WTC11 (cell line): ENCODE data around the gene SPEM1. TPM values are rescaled to one million over a fixed set of nuclear protein-coding genes. Genes with fewer than 3 reads are reported as not detected.

ENCODE experiments used
- CREM ChIP-seq: sonication (generic); formaldehyde crosslinking; IDR thresholded peaks from 2 replicates; pipeline ENCODE4 v1.8.1; 2022; ENCODE audit warnings: mild to moderate bottlenecking, missing genetic modification reagents, moderate library complexity
- ETV6 ChIP-seq: sonication (generic); formaldehyde crosslinking; IDR thresholded peaks from 2 replicates; pipeline ENCODE4 v1.8.1; 2022; ENCODE audit warnings: mild to moderate bottlenecking, missing genetic modification reagents
- FOXK1 ChIP-seq: sonication (generic); formaldehyde crosslinking; IDR thresholded peaks from 2 replicates; pipeline ENCODE4 v1.8.0; 2022; ENCODE audit warnings: mild to moderate bottlenecking, moderate library complexity, missing genetic modification reagents
- FOXP1 ChIP-seq: sonication (generic); formaldehyde crosslinking; IDR thresholded peaks from 2 replicates; pipeline ENCODE4 v1.8.0; 2022; ENCODE audit warnings: missing genetic modification reagents, mild to moderate bottlenecking, moderate library complexity, borderline replicate concordance
- GRHL2 ChIP-seq: fragments of 250-450 bp; sonication (Bioruptor Pico); IDR thresholded peaks from 2 replicates; pipeline ENCODE4 v1.8.0; 2022; ENCODE audit warnings: mild to moderate bottlenecking, moderate library complexity; ENCODE audit not compliant: insufficient replicate concordance, severe bottlenecking
- MXD4 ChIP-seq: fragments of 250-450 bp; sonication (Bioruptor Pico); IDR thresholded peaks from 2 replicates; pipeline ENCODE4 v1.8.0; 2021; ENCODE audit warnings: mild to moderate bottlenecking, moderate library complexity, borderline replicate concordance
- MYBL2 ChIP-seq: sonication (generic); formaldehyde crosslinking; IDR thresholded peaks from 2 replicates; pipeline ENCODE4 v1.8.1; 2023; ENCODE audit warnings: mild to moderate bottlenecking, moderate library complexity, missing genetic modification reagents
- NFYB ChIP-seq: sonication (generic); formaldehyde crosslinking; conservative IDR thresholded peaks from 2 replicates; pipeline ENCODE4 v1.8.0; 2022; ENCODE audit warnings: low read depth, missing genetic modification reagents
- TCF7 ChIP-seq: sonication (generic); formaldehyde crosslinking; IDR thresholded peaks from 2 replicates; pipeline ENCODE4 v1.8.0; 2022; ENCODE audit warnings: mild to moderate bottlenecking, low read depth, missing genetic modification reagents, moderate library complexity
- TEAD1 ChIP-seq: sonication (generic); formaldehyde crosslinking; IDR thresholded peaks from 2 replicates; pipeline ENCODE4 v1.8.0; 2022; ENCODE audit warnings: mild to moderate bottlenecking, missing genetic modification reagents
- ZBTB21 ChIP-seq: sonication (generic); formaldehyde crosslinking; IDR thresholded peaks from 2 replicates; pipeline ENCODE4 v1.8.1; 2023; ENCODE audit warnings: mild to moderate bottlenecking, missing genetic modification reagents, borderline replicate concordance
- ZNF138 ChIP-seq: sonication (generic); formaldehyde crosslinking; conservative IDR thresholded peaks from 2 replicates; pipeline ENCODE4 v1.8.1; 2022; ENCODE audit warnings: mild to moderate bottlenecking, moderate library complexity, missing genetic modification reagents
- ZNF219 ChIP-seq: sonication (generic); formaldehyde crosslinking; IDR thresholded peaks from 2 replicates; pipeline ENCODE4 v1.8.0; 2023; ENCODE audit warnings: missing genetic modification reagents, mild to moderate bottlenecking, borderline replicate concordance
- total RNA-seq: library from RNA; stranded (reverse); gene quantifications from 3 replicates; pipeline ENCODE4 v1.2.3, GENCODE V29; 2021
- TF ChIP-seq, protein P1 (sequence below): fragments of 250-450 bp; sonication (Bioruptor Pico); IDR thresholded peaks from 2 replicates; pipeline ENCODE4 v1.9.0; 2021; ENCODE audit warnings: mild to moderate bottlenecking, borderline replicate concordance
- TF ChIP-seq, protein P2 (sequence below): sonication (generic); formaldehyde crosslinking; IDR thresholded peaks from 2 replicates; pipeline ENCODE4 v1.8.1; 2023; ENCODE audit warnings: mild to moderate bottlenecking, missing genetic modification reagents, moderate library complexity
- TF ChIP-seq, protein P3 (sequence below): sonication (generic); formaldehyde crosslinking; IDR thresholded peaks from 2 replicates; pipeline ENCODE4 v1.8.1; 2022; ENCODE audit warnings: mild to moderate bottlenecking, moderate library complexity, missing genetic modification reagents
- TF ChIP-seq, protein P4 (sequence below): sonication (generic); formaldehyde crosslinking; IDR thresholded peaks from 2 replicates; pipeline ENCODE4 v1.8.0; 2022; ENCODE audit warnings: mild to moderate bottlenecking, missing genetic modification reagents
- TF ChIP-seq, protein P5 (sequence below): sonication (generic); formaldehyde crosslinking; IDR thresholded peaks from 2 replicates; pipeline ENCODE4 v1.8.1; 2023; ENCODE audit warnings: mild to moderate bottlenecking, missing genetic modification reagents
- TF ChIP-seq, protein P6 (sequence below): fragments of 250-450 bp; sonication (Bioruptor Pico); IDR thresholded peaks from 2 replicates; pipeline ENCODE4 v1.9.0; 2021; ENCODE audit warnings: mild to moderate bottlenecking
- TF ChIP-seq, protein P7 (sequence below): sonication (generic); formaldehyde crosslinking; IDR thresholded peaks from 2 replicates; pipeline ENCODE4 v1.8.1; 2023; ENCODE audit warnings: mild to moderate bottlenecking, moderate library complexity, missing genetic modification reagents
- TF ChIP-seq, protein P8 (sequence below): fragments of 250-450 bp; sonication (Bioruptor Pico); IDR thresholded peaks from 2 replicates; pipeline ENCODE4 v1.8.0; 2021; ENCODE audit warnings: mild to moderate bottlenecking
- TF ChIP-seq, protein P9 (sequence below): sonication (generic); formaldehyde crosslinking; IDR thresholded peaks from 2 replicates; pipeline ENCODE4 v1.8.0; 2022; ENCODE audit warnings: mild to moderate bottlenecking, missing genetic modification reagents

SPEM1 gene
- total RNA-seq, 1 experiment from 2014 or later: 0.35 TPM

DNA sequence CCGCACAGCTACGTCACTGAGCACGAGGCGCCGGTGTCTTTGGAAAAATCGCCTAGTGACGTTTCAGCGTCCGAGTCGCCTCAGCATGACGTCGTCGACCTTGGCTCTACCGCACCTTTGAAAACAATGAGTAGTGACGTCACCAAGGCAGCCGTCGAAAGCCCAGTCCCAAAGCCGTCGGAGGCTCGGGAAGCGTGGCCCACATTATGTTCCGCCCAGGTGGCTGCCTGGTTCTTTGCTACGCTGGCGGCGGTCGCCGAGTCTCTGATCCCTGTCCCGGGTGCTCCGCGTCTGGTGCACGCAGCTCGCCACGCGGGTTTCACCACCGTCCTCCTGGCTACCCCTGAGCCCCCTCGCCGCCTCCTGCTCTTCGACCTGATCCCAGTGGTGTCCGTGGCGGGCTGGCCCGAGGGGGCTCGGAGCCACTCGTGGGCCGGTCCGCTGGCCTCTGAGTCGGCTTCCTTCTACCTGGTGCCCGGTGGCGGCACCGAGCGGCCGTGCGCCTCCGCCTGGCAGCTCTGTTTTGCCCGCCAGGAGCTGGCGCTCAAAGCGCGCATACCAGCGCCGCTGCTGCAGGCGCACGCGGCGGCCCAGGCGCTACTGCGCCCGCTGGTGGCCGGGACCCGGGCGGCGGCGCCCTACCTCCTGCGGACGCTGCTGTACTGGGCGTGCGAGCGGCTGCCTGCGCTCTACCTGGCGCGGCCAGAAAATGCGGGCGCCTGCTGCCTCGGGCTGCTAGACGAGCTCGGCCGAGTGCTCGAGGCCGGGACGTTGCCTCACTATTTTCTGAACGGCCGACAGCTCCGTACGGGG is 16.6 kb downstream of the SPEM1 start (continued):
- TF ChIP-seq, protein P1, sequence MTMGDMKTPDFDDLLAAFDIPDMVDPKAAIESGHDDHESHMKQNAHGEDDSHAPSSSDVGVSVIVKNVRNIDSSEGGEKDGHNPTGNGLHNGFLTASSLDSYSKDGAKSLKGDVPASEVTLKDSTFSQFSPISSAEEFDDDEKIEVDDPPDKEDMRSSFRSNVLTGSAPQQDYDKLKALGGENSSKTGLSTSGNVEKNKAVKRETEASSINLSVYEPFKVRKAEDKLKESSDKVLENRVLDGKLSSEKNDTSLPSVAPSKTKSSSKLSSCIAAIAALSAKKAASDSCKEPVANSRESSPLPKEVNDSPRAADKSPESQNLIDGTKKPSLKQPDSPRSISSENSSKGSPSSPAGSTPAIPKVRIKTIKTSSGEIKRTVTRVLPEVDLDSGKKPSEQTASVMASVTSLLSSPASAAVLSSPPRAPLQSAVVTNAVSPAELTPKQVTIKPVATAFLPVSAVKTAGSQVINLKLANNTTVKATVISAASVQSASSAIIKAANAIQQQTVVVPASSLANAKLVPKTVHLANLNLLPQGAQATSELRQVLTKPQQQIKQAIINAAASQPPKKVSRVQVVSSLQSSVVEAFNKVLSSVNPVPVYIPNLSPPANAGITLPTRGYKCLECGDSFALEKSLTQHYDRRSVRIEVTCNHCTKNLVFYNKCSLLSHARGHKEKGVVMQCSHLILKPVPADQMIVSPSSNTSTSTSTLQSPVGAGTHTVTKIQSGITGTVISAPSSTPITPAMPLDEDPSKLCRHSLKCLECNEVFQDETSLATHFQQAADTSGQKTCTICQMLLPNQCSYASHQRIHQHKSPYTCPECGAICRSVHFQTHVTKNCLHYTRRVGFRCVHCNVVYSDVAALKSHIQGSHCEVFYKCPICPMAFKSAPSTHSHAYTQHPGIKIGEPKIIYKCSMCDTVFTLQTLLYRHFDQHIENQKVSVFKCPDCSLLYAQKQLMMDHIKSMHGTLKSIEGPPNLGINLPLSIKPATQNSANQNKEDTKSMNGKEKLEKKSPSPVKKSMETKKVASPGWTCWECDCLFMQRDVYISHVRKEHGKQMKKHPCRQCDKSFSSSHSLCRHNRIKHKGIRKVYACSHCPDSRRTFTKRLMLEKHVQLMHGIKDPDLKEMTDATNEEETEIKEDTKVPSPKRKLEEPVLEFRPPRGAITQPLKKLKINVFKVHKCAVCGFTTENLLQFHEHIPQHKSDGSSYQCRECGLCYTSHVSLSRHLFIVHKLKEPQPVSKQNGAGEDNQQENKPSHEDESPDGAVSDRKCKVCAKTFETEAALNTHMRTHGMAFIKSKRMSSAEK (CRISPR knock-in tag): no peak
- no peak; the same call in 1 of the 2 replicates for TF ChIP-seq NFYB (CRISPR knock-in tag)
- TF ChIP-seq, protein P2, sequence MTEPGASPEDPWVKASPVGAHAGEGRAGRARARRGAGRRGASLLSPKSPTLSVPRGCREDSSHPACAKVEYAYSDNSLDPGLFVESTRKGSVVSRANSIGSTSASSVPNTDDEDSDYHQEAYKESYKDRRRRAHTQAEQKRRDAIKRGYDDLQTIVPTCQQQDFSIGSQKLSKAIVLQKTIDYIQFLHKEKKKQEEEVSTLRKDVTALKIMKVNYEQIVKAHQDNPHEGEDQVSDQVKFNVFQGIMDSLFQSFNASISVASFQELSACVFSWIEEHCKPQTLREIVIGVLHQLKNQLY: 0 out of 2 replicates have a peak, but pooled peaks have one; percentile 64
- TF ChIP-seq ZBTB21: peak; percentile 99
- TF ChIP-seq, protein P3, sequence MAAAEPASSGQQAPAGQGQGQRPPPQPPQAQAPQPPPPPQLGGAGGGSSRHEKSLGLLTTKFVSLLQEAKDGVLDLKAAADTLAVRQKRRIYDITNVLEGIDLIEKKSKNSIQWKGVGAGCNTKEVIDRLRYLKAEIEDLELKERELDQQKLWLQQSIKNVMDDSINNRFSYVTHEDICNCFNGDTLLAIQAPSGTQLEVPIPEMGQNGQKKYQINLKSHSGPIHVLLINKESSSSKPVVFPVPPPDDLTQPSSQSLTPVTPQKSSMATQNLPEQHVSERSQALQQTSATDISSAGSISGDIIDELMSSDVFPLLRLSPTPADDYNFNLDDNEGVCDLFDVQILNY (CRISPR knock-in tag): peak; percentile 84
- TF ChIP-seq TCF7 (CRISPR knock-in tag): no peak
- TF ChIP-seq ZNF138 (CRISPR knock-in tag): peak; percentile 31; the same call in 1 of the 2 replicates
- peak; percentile 75; the same call in 1 of the 2 replicates for TF ChIP-seq CREM (CRISPR knock-in tag)
- TF ChIP-seq FOXK1 (CRISPR knock-in tag): peak; percentile 74; the same call in 1 of the 2 replicates
- TF ChIP-seq, protein P4, sequence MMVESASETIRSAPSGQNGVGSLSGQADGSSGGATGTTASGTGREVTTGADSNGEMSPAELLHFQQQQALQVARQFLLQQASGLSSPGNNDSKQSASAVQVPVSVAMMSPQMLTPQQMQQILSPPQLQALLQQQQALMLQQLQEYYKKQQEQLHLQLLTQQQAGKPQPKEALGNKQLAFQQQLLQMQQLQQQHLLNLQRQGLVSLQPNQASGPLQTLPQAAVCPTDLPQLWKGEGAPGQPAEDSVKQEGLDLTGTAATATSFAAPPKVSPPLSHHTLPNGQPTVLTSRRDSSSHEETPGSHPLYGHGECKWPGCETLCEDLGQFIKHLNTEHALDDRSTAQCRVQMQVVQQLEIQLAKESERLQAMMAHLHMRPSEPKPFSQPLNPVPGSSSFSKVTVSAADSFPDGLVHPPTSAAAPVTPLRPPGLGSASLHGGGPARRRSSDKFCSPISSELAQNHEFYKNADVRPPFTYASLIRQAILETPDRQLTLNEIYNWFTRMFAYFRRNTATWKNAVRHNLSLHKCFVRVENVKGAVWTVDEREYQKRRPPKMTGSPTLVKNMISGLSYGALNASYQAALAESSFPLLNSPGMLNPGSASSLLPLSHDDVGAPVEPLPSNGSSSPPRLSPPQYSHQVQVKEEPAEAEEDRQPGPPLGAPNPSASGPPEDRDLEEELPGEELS (CRISPR knock-in tag): peak; percentile 77
- TF ChIP-seq, protein P5, sequence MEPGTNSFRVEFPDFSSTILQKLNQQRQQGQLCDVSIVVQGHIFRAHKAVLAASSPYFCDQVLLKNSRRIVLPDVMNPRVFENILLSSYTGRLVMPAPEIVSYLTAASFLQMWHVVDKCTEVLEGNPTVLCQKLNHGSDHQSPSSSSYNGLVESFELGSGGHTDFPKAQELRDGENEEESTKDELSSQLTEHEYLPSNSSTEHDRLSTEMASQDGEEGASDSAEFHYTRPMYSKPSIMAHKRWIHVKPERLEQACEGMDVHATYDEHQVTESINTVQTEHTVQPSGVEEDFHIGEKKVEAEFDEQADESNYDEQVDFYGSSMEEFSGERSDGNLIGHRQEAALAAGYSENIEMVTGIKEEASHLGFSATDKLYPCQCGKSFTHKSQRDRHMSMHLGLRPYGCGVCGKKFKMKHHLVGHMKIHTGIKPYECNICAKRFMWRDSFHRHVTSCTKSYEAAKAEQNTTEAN: no peak
- TF ChIP-seq MXD4 (CRISPR knock-in tag): no peak
- TF ChIP-seq GRHL2: no peak
- TF ChIP-seq FOXP1 (CRISPR knock-in tag): peak; percentile 77; the same call in 1 of the 2 replicates
- TF ChIP-seq, protein P6, sequence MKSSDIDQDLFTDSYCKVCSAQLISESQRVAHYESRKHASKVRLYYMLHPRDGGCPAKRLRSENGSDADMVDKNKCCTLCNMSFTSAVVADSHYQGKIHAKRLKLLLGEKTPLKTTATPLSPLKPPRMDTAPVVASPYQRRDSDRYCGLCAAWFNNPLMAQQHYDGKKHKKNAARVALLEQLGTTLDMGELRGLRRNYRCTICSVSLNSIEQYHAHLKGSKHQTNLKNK (CRISPR knock-in tag): no peak
- TF ChIP-seq MYBL2 (CRISPR knock-in tag): peak; percentile 89; the same call in 1 of the 2 replicates
- TF ChIP-seq, protein P7, sequence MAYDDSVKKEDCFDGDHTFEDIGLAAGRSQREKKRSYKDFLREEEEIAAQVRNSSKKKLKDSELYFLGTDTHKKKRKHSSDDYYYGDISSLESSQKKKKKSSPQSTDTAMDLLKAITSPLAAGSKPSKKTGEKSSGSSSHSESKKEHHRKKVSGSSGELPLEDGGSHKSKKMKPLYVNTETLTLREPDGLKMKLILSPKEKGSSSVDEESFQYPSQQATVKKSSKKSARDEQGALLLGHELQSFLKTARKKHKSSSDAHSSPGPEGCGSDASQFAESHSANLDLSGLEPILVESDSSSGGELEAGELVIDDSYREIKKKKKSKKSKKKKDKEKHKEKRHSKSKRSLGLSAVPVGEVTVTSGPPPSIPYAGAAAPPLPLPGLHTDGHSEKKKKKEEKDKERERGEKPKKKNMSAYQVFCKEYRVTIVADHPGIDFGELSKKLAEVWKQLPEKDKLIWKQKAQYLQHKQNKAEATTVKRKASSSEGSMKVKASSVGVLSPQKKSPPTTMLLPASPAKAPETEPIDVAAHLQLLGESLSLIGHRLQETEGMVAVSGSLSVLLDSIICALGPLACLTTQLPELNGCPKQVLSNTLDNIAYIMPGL (CRISPR knock-in tag): peak; percentile 100
- peak; percentile 85 for TF ChIP-seq ETV6
- TF ChIP-seq ZNF219 (CRISPR knock-in tag): no peak
- TF ChIP-seq, protein P8, sequence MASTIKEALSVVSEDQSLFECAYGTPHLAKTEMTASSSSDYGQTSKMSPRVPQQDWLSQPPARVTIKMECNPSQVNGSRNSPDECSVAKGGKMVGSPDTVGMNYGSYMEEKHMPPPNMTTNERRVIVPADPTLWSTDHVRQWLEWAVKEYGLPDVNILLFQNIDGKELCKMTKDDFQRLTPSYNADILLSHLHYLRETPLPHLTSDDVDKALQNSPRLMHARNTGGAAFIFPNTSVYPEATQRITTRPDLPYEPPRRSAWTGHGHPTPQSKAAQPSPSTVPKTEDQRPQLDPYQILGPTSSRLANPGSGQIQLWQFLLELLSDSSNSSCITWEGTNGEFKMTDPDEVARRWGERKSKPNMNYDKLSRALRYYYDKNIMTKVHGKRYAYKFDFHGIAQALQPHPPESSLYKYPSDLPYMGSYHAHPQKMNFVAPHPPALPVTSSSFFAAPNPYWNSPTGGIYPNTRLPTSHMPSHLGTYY (CRISPR knock-in tag): no peak
- TF ChIP-seq, protein P9, sequence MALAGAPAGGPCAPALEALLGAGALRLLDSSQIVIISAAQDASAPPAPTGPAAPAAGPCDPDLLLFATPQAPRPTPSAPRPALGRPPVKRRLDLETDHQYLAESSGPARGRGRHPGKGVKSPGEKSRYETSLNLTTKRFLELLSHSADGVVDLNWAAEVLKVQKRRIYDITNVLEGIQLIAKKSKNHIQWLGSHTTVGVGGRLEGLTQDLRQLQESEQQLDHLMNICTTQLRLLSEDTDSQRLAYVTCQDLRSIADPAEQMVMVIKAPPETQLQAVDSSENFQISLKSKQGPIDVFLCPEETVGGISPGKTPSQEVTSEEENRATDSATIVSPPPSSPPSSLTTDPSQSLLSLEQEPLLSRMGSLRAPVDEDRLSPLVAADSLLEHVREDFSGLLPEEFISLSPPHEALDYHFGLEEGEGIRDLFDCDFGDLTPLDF: no peak; the same call in 1 of the 2 replicates
- peak; percentile 87 for TF ChIP-seq TEAD1 (CRISPR knock-in tag)
